HL-60 (cell line): ENCODE data around the gene PGM2L1.
A peak's percentile ranks its signal among the peaks of the same experiment; 100 is the strongest.

Source experiments
- DNase-seq, 2 experiments: peaks; one replicate each; pipeline ENCODE4 v3.0.0-alpha.2; 2010 to 2020; ENCODE audit warnings: low read depth in 1 of 2, low spot score in 1 of 2
- H3K27ac ChIP-seq: fragments of 250-450 bp; sonication (Bioruptor Pico); replicated peaks from 2 replicates; pipeline ENCODE4 v1.5.1; 2020; ENCODE audit warnings: mild to moderate bottlenecking, moderate library complexity
- H3K27me3 ChIP-seq: fragments of 250-450 bp; sonication (Bioruptor Pico); 2 replicates; pipeline ENCODE4 v1.5.1; 2021; ENCODE audit warnings: mild to moderate bottlenecking, moderate library complexity; ENCODE audit not compliant: insufficient read depth, poor library complexity, severe bottlenecking
- H3K4me3 ChIP-seq: replicated peaks from 2 replicates; pipeline ENCODE4 v1.5.1; 2011; ENCODE audit warnings: mild to moderate bottlenecking, control low read depth, low read length; ENCODE audit not compliant: insufficient read depth
- CTCF ChIP-seq: IDR thresholded peaks from one replicate; pipeline ENCODE4 v1.5.1; 2011; ENCODE audit warnings: low read length, control low read depth, inconsistent platforms; ENCODE audit not compliant: insufficient read depth
- GABPA ChIP-seq: IDR thresholded peaks from 2 replicates; pipeline ENCODE4 v1.6.1; 2012; ENCODE audit warnings: low read depth
- POLR2AphosphoS5 ChIP-seq: IDR thresholded peaks from 2 replicates; pipeline ENCODE4 v1.6.1; 2012; ENCODE audit warnings: low read depth
- REST ChIP-seq: IDR thresholded peaks from 2 replicates; pipeline ENCODE4 v1.6.1; 2012; ENCODE audit warnings: low read depth; ENCODE audit not compliant: insufficient replicate concordance
- SPI1 ChIP-seq: IDR thresholded peaks from 2 replicates; pipeline ENCODE4 v1.6.1; 2012; ENCODE audit warnings: low read depth, mild to moderate bottlenecking, borderline replicate concordance

The PGM2L1 gene

GRCh38 chr11:74425100-74425499 is 26.9 kb upstream of the PGM2L1 start:
- no peak overlapping the region for H3K27ac ChIP-seq
- TF ChIP-seq POLR2AphosphoS5, result no peak
- no peak for TF ChIP-seq CTCF
- TF ChIP-seq GABPA, result no peak
- no peak for TF ChIP-seq REST
- no peak for TF ChIP-seq SPI1
- H3K4me3 ChIP-seq, result no peak overlapping the region
- no peak for DNase-seq
- H3K27me3 ChIP-seq, result no peaks in the 10 kb centered on the region

DNA sequence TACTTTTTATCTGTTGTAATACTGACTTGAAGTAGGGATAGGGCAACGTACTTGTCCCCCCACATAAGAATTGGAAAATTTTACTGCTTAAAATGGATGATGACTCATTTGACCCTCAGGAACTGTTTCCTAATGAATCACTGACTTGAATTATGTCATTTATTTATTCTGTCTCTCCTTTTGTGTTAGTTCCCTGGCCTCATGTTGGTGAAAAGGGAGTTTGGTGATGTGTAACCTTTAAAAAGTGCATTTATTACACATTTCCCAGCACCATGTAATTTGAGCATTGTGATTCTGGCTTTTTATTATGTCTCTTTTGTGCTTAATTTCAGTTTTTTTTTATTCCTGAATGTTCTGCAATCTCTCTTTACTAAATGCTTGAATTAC is 20.3 kb upstream of the PGM2L1 start:
- no peak overlapping the region for H3K4me3 ChIP-seq
- no peak overlapping the region for H3K27ac ChIP-seq
- H3K27me3 ChIP-seq, result no peaks in the 10 kb centered on the region
- no peak for DNase-seq
- no peak for TF ChIP-seq CTCF
- no peak for TF ChIP-seq GABPA
- TF ChIP-seq REST, result no peak
- TF ChIP-seq POLR2AphosphoS5, result no peak
- TF ChIP-seq SPI1, result no peak

- TF ChIP-seq REST (peak; percentile 89), POLR2AphosphoS5 (no peak)
Observed at GRCh38 chr11:74417860-74418508, 19.8 kb upstream of the PGM2L1 start.

More at GRCh38 chr11:74417860-74418508, 19.8 kb upstream of the PGM2L1 start:
- no peak for DNase-seq
- Histone ChIP-seq H3K4me3 (no peak overlapping the region), H3K27ac (no peak overlapping the region), H3K27me3 (no peaks in the 10 kb centered on the region)
